Measurements from ENCODE around the gene CDC42BPB. TPM values are rescaled to one million over a fixed set of nuclear protein-coding genes. Genes with fewer than 3 reads are reported as not detected.

CDC42BPB gene, protein sequence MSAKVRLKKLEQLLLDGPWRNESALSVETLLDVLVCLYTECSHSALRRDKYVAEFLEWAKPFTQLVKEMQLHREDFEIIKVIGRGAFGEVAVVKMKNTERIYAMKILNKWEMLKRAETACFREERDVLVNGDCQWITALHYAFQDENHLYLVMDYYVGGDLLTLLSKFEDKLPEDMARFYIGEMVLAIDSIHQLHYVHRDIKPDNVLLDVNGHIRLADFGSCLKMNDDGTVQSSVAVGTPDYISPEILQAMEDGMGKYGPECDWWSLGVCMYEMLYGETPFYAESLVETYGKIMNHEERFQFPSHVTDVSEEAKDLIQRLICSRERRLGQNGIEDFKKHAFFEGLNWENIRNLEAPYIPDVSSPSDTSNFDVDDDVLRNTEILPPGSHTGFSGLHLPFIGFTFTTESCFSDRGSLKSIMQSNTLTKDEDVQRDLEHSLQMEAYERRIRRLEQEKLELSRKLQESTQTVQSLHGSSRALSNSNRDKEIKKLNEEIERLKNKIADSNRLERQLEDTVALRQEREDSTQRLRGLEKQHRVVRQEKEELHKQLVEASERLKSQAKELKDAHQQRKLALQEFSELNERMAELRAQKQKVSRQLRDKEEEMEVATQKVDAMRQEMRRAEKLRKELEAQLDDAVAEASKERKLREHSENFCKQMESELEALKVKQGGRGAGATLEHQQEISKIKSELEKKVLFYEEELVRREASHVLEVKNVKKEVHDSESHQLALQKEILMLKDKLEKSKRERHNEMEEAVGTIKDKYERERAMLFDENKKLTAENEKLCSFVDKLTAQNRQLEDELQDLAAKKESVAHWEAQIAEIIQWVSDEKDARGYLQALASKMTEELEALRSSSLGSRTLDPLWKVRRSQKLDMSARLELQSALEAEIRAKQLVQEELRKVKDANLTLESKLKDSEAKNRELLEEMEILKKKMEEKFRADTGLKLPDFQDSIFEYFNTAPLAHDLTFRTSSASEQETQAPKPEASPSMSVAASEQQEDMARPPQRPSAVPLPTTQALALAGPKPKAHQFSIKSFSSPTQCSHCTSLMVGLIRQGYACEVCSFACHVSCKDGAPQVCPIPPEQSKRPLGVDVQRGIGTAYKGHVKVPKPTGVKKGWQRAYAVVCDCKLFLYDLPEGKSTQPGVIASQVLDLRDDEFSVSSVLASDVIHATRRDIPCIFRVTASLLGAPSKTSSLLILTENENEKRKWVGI (N-terminal part only)
- total RNA-seq (2021) (87.1 to 96.9 TPM (median 87.3 TPM) in 3 replicates), Bru-seq, nascent RNA (percentile 68 among the genes with signal in this experiment)
- long read RNA-seq, experiment 1, full-length matches to known transcripts, result 1 of 12 reads
- long read RNA-seq, experiment 1, partial matches to known transcripts, result 5 of 12 reads
- long read RNA-seq, experiment 1, other reads (novel, unspliced or antisense), result 6 of 12 reads
- long read RNA-seq, experiment 2, full-length matches to known transcripts, result 2 of 100 reads
- long read RNA-seq, experiment 2, partial matches to known transcripts, result 63 of 100 reads
- long read RNA-seq, experiment 2, other reads (novel, unspliced or antisense), result 35 of 100 reads
- long read RNA-seq, experiment 3, result 0 reads

DNA sequence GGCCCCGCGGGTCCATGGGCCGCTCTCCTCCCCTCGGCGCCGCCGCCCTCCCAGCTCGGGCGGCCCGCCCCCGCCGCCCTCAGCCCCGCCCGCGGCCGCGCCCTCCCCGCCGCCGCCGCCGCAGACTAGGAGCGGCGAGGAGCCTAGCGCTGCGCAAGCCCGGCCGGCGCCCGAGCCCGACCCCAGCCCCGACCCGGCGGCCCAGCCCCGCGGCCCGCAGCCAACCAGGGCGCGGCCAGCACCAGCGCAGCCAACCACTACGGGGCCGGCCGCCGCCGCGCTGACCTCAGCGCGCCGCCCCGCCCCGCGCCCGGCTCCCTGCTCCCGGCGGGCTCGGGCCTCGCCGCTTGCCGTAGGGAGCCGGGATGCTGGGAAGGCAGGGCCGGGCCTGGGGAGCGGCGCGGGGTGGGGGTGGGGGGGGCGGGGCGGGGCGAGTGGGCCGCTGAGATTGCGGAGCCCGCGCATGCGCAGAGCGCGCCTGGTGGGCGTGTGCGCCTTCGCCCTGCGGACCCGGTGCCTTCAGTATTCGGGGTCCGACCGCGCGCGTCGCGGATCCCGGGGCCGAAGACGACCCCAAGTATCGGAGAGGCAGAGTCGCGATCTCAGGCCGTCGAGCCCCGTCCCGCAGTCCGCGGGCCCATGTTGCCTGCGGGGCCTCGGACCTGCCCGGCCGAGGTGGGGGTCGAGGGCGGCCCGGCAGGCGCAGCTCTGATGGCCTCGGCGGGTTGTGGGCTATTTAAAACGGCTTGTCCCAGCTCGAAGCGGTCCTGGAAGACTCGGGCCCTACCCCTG is at the start of gene CDC42BPB:
Gene CDC42BPB, minus strand, starts transcription at position 178 of the 792 bp plus-strand sequence. CDS start 376 bp downstream, outside the sequence.
- H3K9me3 Mint-ChIP-seq, result no peaks in the 10 kb centered on the region
- peak within 1 kb of the TSS; percentile 84 for H3K4me3 Mint-ChIP-seq
- DNase-seq (ENCODE audit: low spot score), result peak; percentile 85
- ATAC-seq, result peak; percentile 96
- H3K36me3 Mint-ChIP-seq, result no peaks in the 10 kb centered on the region
- no peak within 1 kb of the TSS for H3K27ac Mint-ChIP-seq
- H3K27me3 Mint-ChIP-seq (ENCODE audit: low read depth), result no peaks in the 10 kb centered on the region; the same call in 1 of the 2 replicates
- H3K4me1 Mint-ChIP-seq, result peaks cover 27% of the 10 kb centered on the region
- ChIA-PET POLR2A (no interaction called here), CTCF (interaction anchor here (3.3 kb wide), 1 partner anchor 48 kb away, joined by 17 read pairs; no protein-coding TSS in a partner anchor)
- TF ChIP-seq, protein P1, sequence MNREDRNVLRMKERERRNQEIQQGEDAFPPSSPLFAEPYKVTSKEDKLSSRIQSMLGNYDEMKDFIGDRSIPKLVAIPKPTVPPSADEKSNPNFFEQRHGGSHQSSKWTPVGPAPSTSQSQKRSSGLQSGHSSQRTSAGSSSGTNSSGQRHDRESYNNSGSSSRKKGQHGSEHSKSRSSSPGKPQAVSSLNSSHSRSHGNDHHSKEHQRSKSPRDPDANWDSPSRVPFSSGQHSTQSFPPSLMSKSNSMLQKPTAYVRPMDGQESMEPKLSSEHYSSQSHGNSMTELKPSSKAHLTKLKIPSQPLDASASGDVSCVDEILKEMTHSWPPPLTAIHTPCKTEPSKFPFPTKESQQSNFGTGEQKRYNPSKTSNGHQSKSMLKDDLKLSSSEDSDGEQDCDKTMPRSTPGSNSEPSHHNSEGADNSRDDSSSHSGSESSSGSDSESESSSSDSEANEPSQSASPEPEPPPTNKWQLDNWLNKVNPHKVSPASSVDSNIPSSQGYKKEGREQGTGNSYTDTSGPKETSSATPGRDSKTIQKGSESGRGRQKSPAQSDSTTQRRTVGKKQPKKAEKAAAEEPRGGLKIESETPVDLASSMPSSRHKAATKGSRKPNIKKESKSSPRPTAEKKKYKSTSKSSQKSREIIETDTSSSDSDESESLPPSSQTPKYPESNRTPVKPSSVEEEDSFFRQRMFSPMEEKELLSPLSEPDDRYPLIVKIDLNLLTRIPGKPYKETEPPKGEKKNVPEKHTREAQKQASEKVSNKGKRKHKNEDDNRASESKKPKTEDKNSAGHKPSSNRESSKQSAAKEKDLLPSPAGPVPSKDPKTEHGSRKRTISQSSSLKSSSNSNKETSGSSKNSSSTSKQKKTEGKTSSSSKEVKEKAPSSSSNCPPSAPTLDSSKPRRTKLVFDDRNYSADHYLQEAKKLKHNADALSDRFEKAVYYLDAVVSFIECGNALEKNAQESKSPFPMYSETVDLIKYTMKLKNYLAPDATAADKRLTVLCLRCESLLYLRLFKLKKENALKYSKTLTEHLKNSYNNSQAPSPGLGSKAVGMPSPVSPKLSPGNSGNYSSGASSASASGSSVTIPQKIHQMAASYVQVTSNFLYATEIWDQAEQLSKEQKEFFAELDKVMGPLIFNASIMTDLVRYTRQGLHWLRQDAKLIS (CRISPR knock-in tag; IDR thresholded peaks at IDR 0.05; ENCODE audit: borderline replicate concordance), result no peak
- TF ChIP-seq RORB (CRISPR knock-in tag; IDR thresholded peaks at IDR 0.05), result no peak
- TF ChIP-seq, protein P2, sequence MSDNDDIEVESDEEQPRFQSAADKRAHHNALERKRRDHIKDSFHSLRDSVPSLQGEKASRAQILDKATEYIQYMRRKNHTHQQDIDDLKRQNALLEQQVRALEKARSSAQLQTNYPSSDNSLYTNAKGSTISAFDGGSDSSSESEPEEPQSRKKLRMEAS (CRISPR knock-in tag; IDR thresholded peaks at IDR 0.05), result peak; percentile 79
- TF ChIP-seq, protein P3, sequence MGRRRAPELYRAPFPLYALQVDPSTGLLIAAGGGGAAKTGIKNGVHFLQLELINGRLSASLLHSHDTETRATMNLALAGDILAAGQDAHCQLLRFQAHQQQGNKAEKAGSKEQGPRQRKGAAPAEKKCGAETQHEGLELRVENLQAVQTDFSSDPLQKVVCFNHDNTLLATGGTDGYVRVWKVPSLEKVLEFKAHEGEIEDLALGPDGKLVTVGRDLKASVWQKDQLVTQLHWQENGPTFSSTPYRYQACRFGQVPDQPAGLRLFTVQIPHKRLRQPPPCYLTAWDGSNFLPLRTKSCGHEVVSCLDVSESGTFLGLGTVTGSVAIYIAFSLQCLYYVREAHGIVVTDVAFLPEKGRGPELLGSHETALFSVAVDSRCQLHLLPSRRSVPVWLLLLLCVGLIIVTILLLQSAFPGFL (CRISPR knock-in tag; IDR thresholded peaks at IDR 0.05; ENCODE audit: borderline replicate concordance), result no peak
- TF ChIP-seq NFYB (CRISPR knock-in tag; conservative IDR thresholded peaks at IDR 0.05; ENCODE audit: low read depth), result peak; percentile 31; the same call in 1 of the 2 replicates
- TF ChIP-seq, protein P4, sequence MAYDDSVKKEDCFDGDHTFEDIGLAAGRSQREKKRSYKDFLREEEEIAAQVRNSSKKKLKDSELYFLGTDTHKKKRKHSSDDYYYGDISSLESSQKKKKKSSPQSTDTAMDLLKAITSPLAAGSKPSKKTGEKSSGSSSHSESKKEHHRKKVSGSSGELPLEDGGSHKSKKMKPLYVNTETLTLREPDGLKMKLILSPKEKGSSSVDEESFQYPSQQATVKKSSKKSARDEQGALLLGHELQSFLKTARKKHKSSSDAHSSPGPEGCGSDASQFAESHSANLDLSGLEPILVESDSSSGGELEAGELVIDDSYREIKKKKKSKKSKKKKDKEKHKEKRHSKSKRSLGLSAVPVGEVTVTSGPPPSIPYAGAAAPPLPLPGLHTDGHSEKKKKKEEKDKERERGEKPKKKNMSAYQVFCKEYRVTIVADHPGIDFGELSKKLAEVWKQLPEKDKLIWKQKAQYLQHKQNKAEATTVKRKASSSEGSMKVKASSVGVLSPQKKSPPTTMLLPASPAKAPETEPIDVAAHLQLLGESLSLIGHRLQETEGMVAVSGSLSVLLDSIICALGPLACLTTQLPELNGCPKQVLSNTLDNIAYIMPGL (CRISPR knock-in tag; IDR thresholded peaks at IDR 0.05), result 0 out of 2 replicates have a peak, but pooled peaks have one; percentile 57
- no peak for TF ChIP-seq ZNF263 (CRISPR knock-in tag; IDR thresholded peaks at IDR 0.05; ENCODE audit: low read depth)
- TF ChIP-seq CREM (CRISPR knock-in tag; IDR thresholded peaks at IDR 0.05), result no peak
- TF ChIP-seq, protein P5, sequence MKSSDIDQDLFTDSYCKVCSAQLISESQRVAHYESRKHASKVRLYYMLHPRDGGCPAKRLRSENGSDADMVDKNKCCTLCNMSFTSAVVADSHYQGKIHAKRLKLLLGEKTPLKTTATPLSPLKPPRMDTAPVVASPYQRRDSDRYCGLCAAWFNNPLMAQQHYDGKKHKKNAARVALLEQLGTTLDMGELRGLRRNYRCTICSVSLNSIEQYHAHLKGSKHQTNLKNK (CRISPR knock-in tag; IDR thresholded peaks at IDR 0.05), result no peak
- TF ChIP-seq, protein P6, sequence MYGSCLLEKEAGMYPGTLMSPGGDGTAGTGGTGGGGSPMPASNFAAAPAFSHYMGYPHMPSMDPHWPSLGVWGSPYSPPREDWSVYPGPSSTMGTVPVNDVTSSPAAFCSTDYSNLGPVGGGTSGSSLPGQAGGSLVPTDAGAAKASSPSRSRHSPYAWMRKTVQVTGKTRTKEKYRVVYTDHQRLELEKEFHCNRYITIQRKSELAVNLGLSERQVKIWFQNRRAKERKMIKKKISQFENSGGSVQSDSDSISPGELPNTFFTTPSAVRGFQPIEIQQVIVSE (CRISPR knock-in tag; IDR thresholded peaks at IDR 0.05; ENCODE audit: borderline replicate concordance), result no peak
- TF ChIP-seq, protein P7, sequence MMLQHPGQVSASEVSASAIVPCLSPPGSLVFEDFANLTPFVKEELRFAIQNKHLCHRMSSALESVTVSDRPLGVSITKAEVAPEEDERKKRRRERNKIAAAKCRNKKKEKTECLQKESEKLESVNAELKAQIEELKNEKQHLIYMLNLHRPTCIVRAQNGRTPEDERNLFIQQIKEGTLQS (CRISPR knock-in tag; conservative IDR thresholded peaks at IDR 0.05), result no peak
- TF ChIP-seq, protein P8, sequence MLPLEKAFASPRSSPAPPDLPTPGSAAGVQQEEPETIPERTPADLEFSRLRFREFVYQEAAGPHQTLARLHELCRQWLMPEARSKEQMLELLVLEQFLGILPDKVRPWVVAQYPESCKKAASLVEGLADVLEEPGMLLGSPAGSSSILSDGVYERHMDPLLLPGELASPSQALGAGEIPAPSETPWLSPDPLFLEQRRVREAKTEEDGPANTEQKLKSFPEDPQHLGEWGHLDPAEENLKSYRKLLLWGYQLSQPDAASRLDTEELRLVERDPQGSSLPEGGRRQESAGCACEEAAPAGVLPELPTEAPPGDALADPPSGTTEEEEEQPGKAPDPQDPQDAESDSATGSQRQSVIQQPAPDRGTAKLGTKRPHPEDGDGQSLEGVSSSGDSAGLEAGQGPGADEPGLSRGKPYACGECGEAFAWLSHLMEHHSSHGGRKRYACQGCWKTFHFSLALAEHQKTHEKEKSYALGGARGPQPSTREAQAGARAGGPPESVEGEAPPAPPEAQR (CRISPR knock-in tag; IDR thresholded peaks at IDR 0.05), result no peak
- TF ChIP-seq FOXK1 (CRISPR knock-in tag; IDR thresholded peaks at IDR 0.05), result 0 out of 2 replicates have a peak, but pooled peaks have one; percentile 30
- TF ChIP-seq, protein P9, sequence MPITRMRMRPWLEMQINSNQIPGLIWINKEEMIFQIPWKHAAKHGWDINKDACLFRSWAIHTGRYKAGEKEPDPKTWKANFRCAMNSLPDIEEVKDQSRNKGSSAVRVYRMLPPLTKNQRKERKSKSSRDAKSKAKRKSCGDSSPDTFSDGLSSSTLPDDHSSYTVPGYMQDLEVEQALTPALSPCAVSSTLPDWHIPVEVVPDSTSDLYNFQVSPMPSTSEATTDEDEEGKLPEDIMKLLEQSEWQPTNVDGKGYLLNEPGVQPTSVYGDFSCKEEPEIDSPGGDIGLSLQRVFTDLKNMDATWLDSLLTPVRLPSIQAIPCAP (CRISPR knock-in tag; IDR thresholded peaks at IDR 0.05), result no peak
- TF ChIP-seq SP1 (CRISPR knock-in tag; conservative IDR thresholded peaks at IDR 0.05), result peak; percentile 80
- 0 out of 2 replicates have a peak, but pooled peaks have one; percentile 13 for TF ChIP-seq SMAD4 (CRISPR knock-in tag; IDR thresholded peaks at IDR 0.05)
- TF ChIP-seq RELA (CRISPR knock-in tag; IDR thresholded peaks at IDR 0.05; ENCODE audit: borderline replicate concordance), result no peak

Measured in WTC11 (cell line).